GM21390 (cell line): ENCODE data around the gene ADRA2C.
"Not testable (repeated sequence)": the region's sequence is repeated elsewhere in the genome, so short reads cannot be mapped to it uniquely, and the experiment has no call there.

Source experiments
- ATAC-seq: cut with Tn5 transposase; IDR thresholded peaks from one replicate; pipeline ENCODE4 v1.9.1; 2021; ENCODE audit not compliant: unreplicated experiment

Gene ADRA2C

DNA sequence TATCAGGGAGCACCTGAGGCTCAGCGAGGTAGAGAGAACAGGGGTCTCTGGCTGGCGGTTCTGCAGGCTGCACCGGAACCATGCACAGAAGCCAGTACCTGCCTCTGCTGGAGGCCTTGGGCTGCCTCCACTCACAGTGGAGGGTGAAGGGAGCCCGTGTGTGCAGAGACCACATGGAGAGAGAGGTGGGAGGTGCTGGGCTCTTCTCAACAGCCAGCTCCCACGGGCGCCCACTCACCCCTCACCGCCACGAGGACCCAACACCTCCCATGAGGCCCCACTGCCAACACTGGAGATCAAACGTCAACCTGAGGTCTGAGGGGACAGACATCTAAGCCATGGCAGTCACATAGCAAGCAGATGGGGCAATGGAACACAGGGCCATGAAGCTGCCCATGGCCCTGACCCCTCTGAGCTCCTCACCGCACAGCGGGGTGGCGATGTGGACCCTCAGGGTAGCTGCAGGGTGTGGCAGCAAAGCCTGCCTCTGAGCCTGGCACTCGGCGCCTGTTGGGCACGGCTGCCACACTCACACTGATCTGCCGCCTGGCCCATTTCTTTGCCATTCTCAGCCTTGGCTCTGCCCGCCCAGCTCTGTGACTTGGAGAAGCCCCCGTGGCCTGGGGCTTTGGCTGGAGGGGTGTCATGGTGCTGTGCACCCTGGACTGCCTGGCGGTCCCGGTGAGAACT lies 44.8 kb downstream of the ADRA2C start:
- no peak for ATAC-seq

DNA sequence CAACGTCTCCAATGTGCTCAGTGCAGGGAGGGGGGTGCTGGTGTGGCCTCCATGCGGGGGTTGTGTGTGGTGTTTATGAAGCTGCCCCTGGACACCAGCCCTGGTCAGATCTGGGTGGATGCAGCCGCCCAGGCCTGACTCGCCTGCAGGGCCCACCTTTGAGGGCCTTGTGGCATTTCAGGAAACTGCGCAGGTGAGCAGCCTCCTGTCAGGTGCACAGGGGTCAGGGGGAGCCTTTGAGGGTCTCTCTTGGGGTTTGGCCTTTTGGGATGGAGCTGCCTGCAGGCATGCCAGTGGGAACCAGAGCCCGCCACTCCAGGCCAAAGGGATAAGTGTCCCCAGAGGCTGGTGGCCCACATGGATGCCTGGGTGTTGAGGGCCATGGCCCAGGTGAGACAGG lies 45.4 kb downstream of the ADRA2C start:
- ATAC-seq: no peak

DNA sequence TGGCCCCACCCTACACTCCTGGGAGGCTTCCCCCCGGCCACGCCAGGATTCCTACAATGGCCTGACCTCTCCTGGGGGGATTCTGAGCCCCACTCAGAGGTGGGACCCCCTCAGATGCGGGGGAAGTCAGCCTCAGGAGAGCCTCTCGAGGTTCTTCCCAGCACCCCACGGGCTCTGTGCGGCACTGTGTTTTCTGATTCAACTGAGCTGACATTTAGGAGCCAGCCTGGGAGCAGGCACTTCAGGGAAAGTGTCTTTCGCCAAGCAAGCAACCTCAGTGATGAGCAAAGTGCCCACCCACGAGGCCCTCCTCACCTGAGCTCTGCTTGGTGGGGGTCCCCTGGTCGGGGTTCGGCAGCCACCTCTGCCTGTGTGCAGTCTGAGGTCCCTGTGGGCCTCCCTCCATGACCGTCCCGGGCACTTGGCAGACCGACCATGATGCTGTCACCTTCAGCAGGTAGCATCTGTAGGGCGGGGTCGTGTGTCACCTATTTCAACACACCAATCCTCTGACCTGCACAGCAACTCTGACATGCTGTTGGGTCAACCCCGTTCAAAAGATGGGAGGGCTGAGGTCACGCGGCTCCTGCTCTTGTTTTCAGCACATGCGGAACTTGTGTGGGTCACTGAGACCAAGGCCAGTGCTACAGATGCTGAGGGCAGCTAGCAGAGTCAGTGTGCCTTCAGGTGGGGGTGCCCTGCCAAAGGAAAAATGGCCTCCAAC lies 46.2 kb downstream of the ADRA2C start:
- no peak for ATAC-seq

DNA sequence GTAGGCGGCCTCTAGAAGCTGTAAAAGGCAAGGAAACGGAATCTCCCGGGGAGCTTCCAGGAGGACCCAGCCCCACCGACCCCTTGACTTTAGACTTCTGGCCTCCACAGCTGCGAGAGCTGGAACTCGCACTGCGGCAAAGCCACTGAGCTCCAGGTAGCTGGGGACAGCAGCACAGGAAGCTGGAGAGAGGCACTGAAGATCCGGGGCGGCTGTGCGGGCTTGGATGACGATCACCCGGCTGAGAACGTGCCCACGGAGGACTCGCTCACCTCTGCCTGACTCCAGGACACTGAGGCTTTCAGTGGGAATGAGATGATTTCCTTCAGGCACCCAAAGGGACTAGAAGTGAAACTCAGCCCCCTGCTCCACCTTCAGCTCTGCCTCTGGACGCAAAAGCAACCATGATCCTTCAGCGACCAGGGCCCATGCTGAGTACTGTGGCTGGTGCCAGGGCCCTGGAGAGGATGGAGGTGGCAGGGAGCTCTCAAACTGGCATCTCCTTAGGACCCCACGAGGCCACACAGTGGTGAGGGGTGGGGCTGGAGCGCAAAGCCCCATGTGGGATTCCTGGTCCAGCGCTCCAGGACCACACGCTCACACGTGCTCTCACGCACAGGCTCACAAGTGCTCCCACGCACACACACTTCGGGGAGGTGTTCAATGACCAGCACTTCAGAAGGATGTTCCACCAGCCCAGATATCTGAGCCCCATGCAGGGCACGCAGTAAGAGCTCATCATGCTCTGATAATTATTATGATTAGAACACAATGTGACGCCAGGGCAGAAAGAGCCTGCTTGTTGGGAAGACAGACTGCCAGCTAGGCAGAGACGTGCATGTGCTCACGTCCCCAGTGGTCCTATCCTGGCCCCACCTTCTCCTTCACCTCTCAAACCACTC lies 47.2 kb downstream of the ADRA2C start:
- ATAC-seq: no peak

DNA sequence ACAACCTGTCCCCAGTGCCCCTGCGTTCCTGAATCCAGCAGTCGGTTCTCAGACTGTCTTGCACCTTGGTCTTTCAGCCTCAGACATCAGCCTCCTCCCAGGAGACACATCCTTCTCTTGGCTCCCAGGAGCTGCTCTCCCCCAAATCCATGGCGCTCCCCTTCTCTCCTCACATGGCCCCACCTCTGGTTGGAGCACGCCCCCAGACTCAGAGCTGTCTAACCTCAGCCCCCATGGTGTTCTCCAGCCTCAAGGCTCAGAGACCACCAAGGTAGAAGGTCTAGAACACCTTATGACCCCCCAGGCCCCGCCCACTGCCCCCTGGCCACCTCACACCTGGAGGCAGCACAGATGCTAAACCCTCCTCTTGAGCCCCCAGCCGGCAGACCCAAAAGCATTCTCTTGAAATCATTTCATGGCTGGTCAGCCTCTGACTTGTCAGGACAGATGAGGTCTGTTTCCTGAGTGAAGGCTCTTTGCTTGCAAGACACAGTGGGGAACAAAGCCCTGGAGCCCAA lies 47.9 kb downstream of the ADRA2C start:
- no peak for ATAC-seq

DNA sequence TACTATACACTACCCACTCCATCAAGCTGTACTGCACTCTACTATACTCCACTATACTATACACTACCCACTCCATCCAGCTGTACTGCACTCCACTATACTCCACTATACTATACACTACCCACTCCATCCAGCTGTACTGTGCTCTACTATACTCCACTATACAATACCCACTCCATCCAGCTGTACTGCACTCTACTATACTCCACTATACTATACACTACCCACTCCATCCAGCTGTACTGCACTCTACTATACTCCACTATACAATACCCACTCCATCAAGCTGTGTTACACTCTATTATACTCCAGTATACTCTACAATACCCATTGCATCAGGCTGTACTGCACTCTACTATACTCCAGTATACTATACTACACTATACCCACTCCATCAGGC lies 48.7 kb downstream of the ADRA2C start:
- not testable (repeated sequence) for ATAC-seq

DNA sequence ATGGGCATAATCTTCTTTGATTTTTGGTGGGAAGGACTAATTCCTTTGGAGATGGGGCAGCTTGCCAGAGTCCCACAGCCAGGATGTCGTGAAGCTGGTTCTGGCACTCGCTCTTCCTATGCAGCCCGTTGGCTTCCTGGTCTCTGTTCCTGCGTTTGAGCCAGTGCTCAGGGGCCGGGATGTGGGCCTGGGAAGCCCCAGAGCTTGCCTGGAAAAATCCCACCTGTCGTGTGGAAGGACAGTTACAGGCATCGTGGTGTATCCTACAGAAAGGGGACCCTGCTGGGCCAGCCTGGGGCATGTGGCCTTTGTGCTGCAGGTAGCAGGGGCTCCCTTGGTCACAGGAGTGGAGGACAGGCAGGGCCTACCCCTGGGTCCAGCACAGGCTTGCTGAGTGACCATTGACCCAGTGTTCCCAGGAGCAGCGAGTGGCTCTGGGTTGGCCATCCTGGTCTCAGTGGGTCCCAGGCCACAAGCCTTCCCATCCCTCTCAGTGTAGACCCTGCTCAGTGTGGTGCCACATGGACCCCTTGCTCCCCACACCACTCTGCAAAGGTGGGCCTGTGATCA lies 50.2 kb downstream of the ADRA2C start:
- ATAC-seq: no peak

DNA sequence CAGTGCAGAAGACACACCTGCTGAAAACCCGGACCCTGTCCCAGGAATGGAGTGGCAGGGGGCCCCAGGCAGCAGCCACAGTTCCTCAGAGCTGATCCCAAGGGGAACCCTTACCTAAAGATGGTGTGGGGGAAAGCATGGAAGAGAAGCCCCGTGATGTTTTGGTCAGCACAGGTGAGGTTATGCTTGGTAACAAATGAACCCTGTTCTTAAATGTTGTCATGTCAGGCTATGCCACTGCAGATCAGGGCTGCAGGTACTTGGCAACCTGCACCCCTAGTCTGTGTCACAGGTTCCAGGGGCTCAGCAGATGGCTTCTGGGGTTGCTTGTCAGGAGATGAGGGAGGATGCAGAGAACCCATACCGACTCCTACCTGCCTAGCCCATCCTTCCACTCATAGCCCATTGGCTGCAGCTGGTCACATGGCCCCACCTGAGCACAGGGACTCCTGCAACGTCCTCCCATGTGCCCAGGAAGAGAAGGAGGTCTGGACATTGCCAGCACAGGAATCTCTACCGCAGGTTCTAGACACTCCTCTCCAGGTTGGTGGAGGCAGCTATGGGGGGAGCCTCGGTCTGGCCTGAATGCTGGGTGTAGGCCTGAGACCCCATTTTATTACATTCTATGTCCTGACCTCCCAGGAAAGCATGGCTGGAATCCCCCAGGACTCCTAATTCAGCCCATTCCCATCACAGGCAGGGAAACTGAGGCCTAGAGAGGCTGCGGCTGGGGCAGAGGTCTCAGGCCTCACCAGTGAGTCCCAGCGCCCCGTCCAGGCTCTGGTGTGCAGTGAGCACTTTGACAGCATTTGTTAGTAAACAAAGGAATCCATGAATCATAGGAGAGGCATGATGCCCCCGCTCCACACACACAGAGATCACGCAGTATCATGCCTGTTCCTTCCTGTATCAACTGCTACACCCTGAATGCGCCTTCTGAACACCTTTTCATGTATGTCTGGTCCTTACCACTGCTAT lies 51.1 kb downstream of the ADRA2C start:
- ATAC-seq: no peak
